HCT116 (cell line): ENCODE data around the gene APOL4. TPM values are rescaled to one million over a fixed set of nuclear protein-coding genes. Genes with fewer than 3 reads are reported as not detected.

Experiments used
- ATAC-seq: fragments of 200-7000 bp; cut with Tn5 transposase; 2 replicates; pipeline ENCODE4 v1.9.1; 2020; ENCODE audit warnings: mild to moderate bottlenecking, moderate library complexity
- BruUV-seq: library from RNA; stranded (reverse); fragments of 400-500 nt; replicated peaks from 2 replicates; lab custom pipeline; 2021; lab: Mats Ljungman, UMichigan
- CTCF ChIA-PET: fragments of 300-600 bp; sonication (Branson Sonifier 250); formaldehyde crosslinking; loops from one replicate; lab custom pipeline; 2021; ENCODE audit warnings: antibody characterized with exemption; lab: Charles Lee
- POLR2A ChIA-PET: fragments of 300-600, 350-600 bp; sonication (Branson Sonifier 250); formaldehyde crosslinking; loops from one replicate; lab custom pipeline; 2021; ENCODE audit warnings: antibody characterized with exemption; lab: Charles Lee
- RAD21 ChIA-PET, 2 experiments: fragments of 300-600 bp; sonication (Branson Sonifier 250); formaldehyde crosslinking; loops; one replicate each; lab custom pipeline; 2023; ENCODE audit warnings: low total read pairs in 2 of 2; ENCODE audit not compliant: uncharacterized antibody in 2 of 2, unreplicated experiment in 2 of 2, low non-redundant PET in 1 of 2; lab: Charles Lee
- DNase-seq: peaks from one replicate; pipeline ENCODE4 v3.0.0-alpha.2; 2010; ENCODE audit warnings: low read depth, low spot score
- H2AFZ ChIP-seq: fragments of 200-600 bp; shearing (Covaris generic), sonication (generic); 2 replicates; pipeline ENCODE4 v1.6.1; 2017; ENCODE audit warnings: low read depth, mixed run types, mixed read lengths, antibody characterized with exemption, low read length; ENCODE audit not compliant: poor library complexity, severe bottlenecking
- H3K27ac ChIP-seq: 2 replicates; pipeline ENCODE4 v1.5.1; 2012; ENCODE audit warnings: low read depth, low read length
- H3K27me3 ChIP-seq: fragments of 200-600 bp; sonication (generic); 2 replicates; pipeline ENCODE4 v1.6.1; 2016; ENCODE audit warnings: mixed run types, low read length, mixed read lengths; ENCODE audit not compliant: insufficient read depth
- H3K36me3 ChIP-seq, 2 experiments: fragments of 200-500 bp in 1 of 2; fragments of 200-600 bp in 1 of 2; sonication (Bioruptor generic) in 1 of 2; sonication (generic) in 1 of 2; 2 replicates each; pipeline versions ENCODE4 v1.5.1 to v1.6.1; 2014 to 2016; ENCODE audit warnings: low read length in 2 of 2, inconsistent platforms in 1 of 2, mixed read lengths in 1 of 2, mixed run types in 1 of 2; ENCODE audit not compliant: insufficient read depth in 2 of 2, control insufficient read depth in 1 of 2
- H3K4me1 ChIP-seq, 2 experiments: fragments of 200-600 bp in 1 of 2; sonication (generic) in 1 of 2; 2 replicates each; pipeline versions ENCODE4 v1.5.1 to v1.6.1; 2012 to 2017; ENCODE audit warnings: low read length in 2 of 2, inconsistent platforms in 1 of 2, mild to moderate bottlenecking in 1 of 2, mixed read lengths in 1 of 2, mixed run types in 1 of 2, moderate library complexity in 1 of 2; ENCODE audit not compliant: insufficient read depth in 2 of 2, control insufficient read depth in 1 of 2
- H3K4me2 ChIP-seq: fragments of 200-600 bp; sonication (generic); 2 replicates; pipeline ENCODE4 v1.6.1; 2017; ENCODE audit warnings: mixed run types, low read length, mixed read lengths
- H3K4me3 ChIP-seq, 2 experiments: fragments of 200-600 bp in 1 of 2; sonication (generic) in 1 of 2; replicated peaks in 1 of 2; 2 replicates each; pipeline ENCODE4 v1.5.1; 2011 to 2016; ENCODE audit warnings: low read length in 2 of 2, control low read depth in 1 of 2, low read depth in 1 of 2, mild to moderate bottlenecking in 1 of 2, mixed read lengths in 1 of 2, mixed run types in 1 of 2
- H3K79me2 ChIP-seq: fragments of 200-600 bp; sonication (generic); 2 replicates; pipeline ENCODE4 v1.6.1; 2017; ENCODE audit warnings: mild to moderate bottlenecking, mixed run types, low read length, moderate library complexity, mixed read lengths; ENCODE audit not compliant: insufficient read depth
- H3K9ac ChIP-seq: fragments of 200-600 bp; sonication (generic); 2 replicates; pipeline ENCODE4 v1.6.1; 2016; ENCODE audit warnings: low read length, mixed read lengths
- H3K9me2 ChIP-seq: fragments of 200-600 bp; sonication (generic), shearing (Covaris generic); 2 replicates; pipeline ENCODE4 v1.6.1; 2017; ENCODE audit warnings: mixed run types, mild to moderate bottlenecking, moderate library complexity; ENCODE audit not compliant: insufficient read depth
- H3K9me3 ChIP-seq, 2 experiments: fragments of 200-500 bp in 1 of 2; fragments of 200-600 bp in 1 of 2; sonication (Bioruptor generic) in 1 of 2; sonication (generic) in 1 of 2; 2 replicates each; pipeline ENCODE4 v1.6.1; 2014 to 2017; ENCODE audit warnings: low read length in 2 of 2, mixed read lengths in 2 of 2, inconsistent platforms in 1 of 2, low read depth in 1 of 2, mild to moderate bottlenecking in 1 of 2, mixed run types in 1 of 2, moderate library complexity in 1 of 2; ENCODE audit not compliant: control insufficient read depth in 1 of 2, insufficient read depth in 1 of 2
- H4K20me1 ChIP-seq: fragments of 200-600 bp; sonication (generic), shearing (Covaris generic); 2 replicates; pipeline ENCODE4 v1.6.1; 2017; ENCODE audit warnings: mixed run types, mild to moderate bottlenecking, moderate library complexity; ENCODE audit not compliant: insufficient read depth
- CBX3 ChIP-seq: IDR thresholded peaks from 2 replicates; pipeline ENCODE4 v1.6.1; 2012; ENCODE audit warnings: low read depth
- CEBPB ChIP-seq: IDR thresholded peaks from 2 replicates; pipeline ENCODE4 v1.6.1; 2012; ENCODE audit warnings: low read depth
- ELF1 ChIP-seq: IDR thresholded peaks from 2 replicates; pipeline ENCODE4 v1.6.1; 2012; ENCODE audit warnings: low read depth, borderline replicate concordance
- EZH2 ChIP-seq: fragments of 200-600 bp; sonication (generic); IDR thresholded peaks from 2 replicates; pipeline ENCODE4 v1.6.1; 2017; ENCODE audit warnings: antibody characterized with exemption, mixed run types
- EZH2phosphoT487 ChIP-seq: fragments of 200-600 bp; IDR thresholded peaks from 2 replicates; pipeline ENCODE4 v1.6.1; 2018; ENCODE audit warnings: antibody characterized with exemption, borderline replicate concordance
- FOSL1 ChIP-seq: IDR thresholded peaks from 2 replicates; pipeline ENCODE4 v1.6.1; 2012; ENCODE audit warnings: low read depth
- POLR2AphosphoS5 ChIP-seq: IDR thresholded peaks from 2 replicates; pipeline ENCODE4 v1.6.1; 2011; ENCODE audit warnings: mild to moderate bottlenecking, low read depth, low read length, moderate library complexity
- SIN3A ChIP-seq: IDR thresholded peaks from 2 replicates; pipeline ENCODE4 v1.6.1; 2012; ENCODE audit warnings: low read depth
- TCF7L2 ChIP-seq: IDR thresholded peaks from 2 replicates; pipeline ENCODE4 v1.7.0; 2011; ENCODE audit warnings: borderline replicate concordance, inconsistent platforms; ENCODE audit not compliant: insufficient read depth, insufficient read length; ENCODE audit errors: extremely low read depth
- intact Hi-C: fragments of 100-400 bp; cut with micrococcal nuclease; formaldehyde crosslinking; loops from 2 replicates; pipeline ENCODE4 v1.10.0; 2022
- total RNA-seq: library from RNA; stranded (reverse); gene quantifications from one replicate; pipeline ENCODE4 v1.2.1, GENCODE V29; 2021; ENCODE audit not compliant: unreplicated experiment
- TF ChIP-seq, protein P1 (sequence below): IDR thresholded peaks from 2 replicates; pipeline ENCODE4 v1.6.1; 2012
- TF ChIP-seq, protein P2 (sequence below), 3 experiments: fragments of 200-600 bp in 1 of 3; sonication (generic) in 1 of 3; IDR thresholded peaks in 2 of 3; conservative IDR thresholded peaks in 1 of 3; 2 replicates each; pipeline ENCODE4 v1.5.1; 2012 to 2017; ENCODE audit warnings: low read depth in 2 of 3, low read length in 2 of 3, antibody characterized with exemption in 1 of 3, borderline replicate concordance in 1 of 3, control low read depth in 1 of 3, mild to moderate bottlenecking in 1 of 3, mixed read lengths in 1 of 3, mixed run types in 1 of 3, moderate library complexity in 1 of 3; ENCODE audit not compliant: insufficient read depth in 1 of 3

The APOL4 gene
- total RNA-seq, 1 experiment from 2014 or later: not detected

DNA sequence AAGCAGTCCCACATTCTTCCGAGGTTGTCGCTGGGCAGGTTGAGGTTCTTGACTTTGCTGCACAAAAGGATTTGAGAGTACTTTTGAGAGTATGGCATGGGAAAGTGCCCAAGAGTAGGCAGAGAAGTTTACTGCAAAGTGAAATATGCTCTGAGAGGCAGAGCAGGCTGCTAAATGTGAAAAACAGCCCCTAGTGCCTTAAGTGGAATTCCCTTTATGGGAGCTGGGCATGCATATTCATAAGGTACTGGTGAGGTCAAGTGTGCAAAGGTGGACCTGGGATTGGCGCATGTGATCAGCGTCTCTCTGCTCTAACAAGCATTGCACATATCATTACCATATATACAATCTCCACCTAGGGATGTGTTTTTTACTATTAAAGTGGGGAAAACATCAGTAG, 12.0 kb upstream of the APOL4 start:
- no peaks in the 10 kb centered on the region for H3K4me1 ChIP-seq
- RAD21 ChIA-PET: no interaction called here
- no peak overlapping the region for H2AFZ ChIP-seq
- H3K27me3 ChIP-seq: peaks cover 29% of the 10 kb centered on the region
- ATAC-seq: no peak
- POLR2A ChIA-PET: no interaction called here
- no peaks in the 10 kb centered on the region for H3K79me2 ChIP-seq
- no peaks in the 10 kb centered on the region for H3K9me3 ChIP-seq
- no peak overlapping the region for H3K4me2 ChIP-seq
- no TSS peak for BruUV-seq
- CTCF ChIA-PET: no interaction called here
- TF ChIP-seq, protein P1, sequence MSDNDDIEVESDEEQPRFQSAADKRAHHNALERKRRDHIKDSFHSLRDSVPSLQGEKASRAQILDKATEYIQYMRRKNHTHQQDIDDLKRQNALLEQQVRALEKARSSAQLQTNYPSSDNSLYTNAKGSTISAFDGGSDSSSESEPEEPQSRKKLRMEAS: no peak
- no peak for TF ChIP-seq ELF1
- no peak for TF ChIP-seq TCF7L2
- no peak for TF ChIP-seq CEBPB
- TF ChIP-seq EZH2: no peak
- TF ChIP-seq, protein P2, sequence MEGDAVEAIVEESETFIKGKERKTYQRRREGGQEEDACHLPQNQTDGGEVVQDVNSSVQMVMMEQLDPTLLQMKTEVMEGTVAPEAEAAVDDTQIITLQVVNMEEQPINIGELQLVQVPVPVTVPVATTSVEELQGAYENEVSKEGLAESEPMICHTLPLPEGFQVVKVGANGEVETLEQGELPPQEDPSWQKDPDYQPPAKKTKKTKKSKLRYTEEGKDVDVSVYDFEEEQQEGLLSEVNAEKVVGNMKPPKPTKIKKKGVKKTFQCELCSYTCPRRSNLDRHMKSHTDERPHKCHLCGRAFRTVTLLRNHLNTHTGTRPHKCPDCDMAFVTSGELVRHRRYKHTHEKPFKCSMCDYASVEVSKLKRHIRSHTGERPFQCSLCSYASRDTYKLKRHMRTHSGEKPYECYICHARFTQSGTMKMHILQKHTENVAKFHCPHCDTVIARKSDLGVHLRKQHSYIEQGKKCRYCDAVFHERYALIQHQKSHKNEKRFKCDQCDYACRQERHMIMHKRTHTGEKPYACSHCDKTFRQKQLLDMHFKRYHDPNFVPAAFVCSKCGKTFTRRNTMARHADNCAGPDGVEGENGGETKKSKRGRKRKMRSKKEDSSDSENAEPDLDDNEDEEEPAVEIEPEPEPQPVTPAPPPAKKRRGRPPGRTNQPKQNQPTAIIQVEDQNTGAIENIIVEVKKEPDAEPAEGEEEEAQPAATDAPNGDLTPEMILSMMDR (IDR thresholded peaks at IDR 0.05 in 2 of 3, conservative IDR thresholded peaks at IDR 0.05 in 1 of 3; ENCODE audit: borderline replicate concordance in 1 of 3, insufficient read depth in 1 of 3, low read depth in 2 of 3, low read length in 2 of 3): no peak
- TF ChIP-seq CBX3: no peak
- TF ChIP-seq SIN3A: no peak
- no peak for TF ChIP-seq EZH2phosphoT487
- no peak for TF ChIP-seq FOSL1
- no peak for TF ChIP-seq POLR2AphosphoS5
- TF ChIP-seq, all 23 proteins: peak for 0
- H4K20me1 ChIP-seq: no peaks in the 10 kb centered on the region
- H3K4me3 ChIP-seq: no peak overlapping the region
- H3K27ac ChIP-seq: no peak overlapping the region
- DNase-seq: no peak
- H3K9me2 ChIP-seq: no peaks in the 10 kb centered on the region
- H3K9ac ChIP-seq: no peak overlapping the region
- no peaks in the 10 kb centered on the region for H3K36me3 ChIP-seq
- intact Hi-C loops: no loop called here
